HG02885 (cell line): Measurements from ENCODE around the gene SHOX.
"Not testable (repeated sequence)": the region's sequence is repeated elsewhere in the genome, so short reads cannot be mapped to it uniquely, and the experiment has no call there.

ENCODE experiments used
- ATAC-seq: cut with Tn5 transposase; IDR thresholded peaks from one replicate; pipeline ENCODE4 v1.9.1; 2021; ENCODE audit warnings: mild to moderate bottlenecking; ENCODE audit not compliant: unreplicated experiment, poor library complexity

SHOX gene

GRCh38 chrX:619812-620531 is 10.6 kb upstream of the SHOX start:
- ATAC-seq: no peak

DNA sequence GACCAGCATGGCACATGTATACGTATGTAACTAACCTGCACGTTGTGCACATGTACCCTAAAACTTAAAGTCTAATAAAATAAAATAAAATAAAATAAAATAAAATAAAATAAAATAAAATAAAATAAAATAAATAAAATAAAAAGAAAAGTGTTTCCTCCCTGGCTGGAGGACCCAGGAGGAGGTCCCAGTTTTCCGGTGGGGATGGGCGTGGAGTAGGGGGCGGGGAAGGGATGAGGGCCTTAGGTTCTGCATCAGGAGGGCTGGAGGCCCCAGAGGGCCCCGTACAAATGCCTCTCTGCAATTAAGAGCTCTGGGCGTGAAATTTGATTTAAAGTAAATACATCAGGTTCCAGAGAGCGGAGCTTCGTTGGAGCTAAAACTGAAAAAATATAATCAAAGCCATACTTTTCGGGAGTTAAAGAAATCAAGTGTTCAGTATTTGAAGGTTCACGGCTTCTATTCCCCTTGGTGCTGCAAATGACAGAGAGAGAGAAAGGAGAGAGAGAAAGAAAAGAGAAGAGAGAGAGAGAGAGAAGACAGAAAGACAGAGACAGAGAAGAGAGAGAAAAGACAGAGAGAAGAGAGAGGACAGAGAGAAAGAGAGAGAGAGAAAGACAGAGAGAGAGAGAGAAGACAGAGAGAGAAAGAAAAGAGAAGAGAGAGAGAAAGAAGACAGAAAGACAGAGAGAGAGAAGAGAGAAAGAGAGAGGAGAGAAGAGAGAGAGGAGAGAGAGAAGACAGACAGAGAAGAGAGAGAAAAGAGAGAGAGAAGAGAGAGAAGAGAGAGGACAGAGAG is 8.7 kb upstream of the SHOX start:
- ATAC-seq: no peak

- not testable (repeated sequence) for ATAC-seq
These were observed 7.8 kb upstream of the SHOX start for GRCh38 chrX:622802-623201.

- ATAC-seq: no peak
These were observed 7.4 kb upstream of the SHOX start for GRCh38 chrX:623268-623598.

DNA sequence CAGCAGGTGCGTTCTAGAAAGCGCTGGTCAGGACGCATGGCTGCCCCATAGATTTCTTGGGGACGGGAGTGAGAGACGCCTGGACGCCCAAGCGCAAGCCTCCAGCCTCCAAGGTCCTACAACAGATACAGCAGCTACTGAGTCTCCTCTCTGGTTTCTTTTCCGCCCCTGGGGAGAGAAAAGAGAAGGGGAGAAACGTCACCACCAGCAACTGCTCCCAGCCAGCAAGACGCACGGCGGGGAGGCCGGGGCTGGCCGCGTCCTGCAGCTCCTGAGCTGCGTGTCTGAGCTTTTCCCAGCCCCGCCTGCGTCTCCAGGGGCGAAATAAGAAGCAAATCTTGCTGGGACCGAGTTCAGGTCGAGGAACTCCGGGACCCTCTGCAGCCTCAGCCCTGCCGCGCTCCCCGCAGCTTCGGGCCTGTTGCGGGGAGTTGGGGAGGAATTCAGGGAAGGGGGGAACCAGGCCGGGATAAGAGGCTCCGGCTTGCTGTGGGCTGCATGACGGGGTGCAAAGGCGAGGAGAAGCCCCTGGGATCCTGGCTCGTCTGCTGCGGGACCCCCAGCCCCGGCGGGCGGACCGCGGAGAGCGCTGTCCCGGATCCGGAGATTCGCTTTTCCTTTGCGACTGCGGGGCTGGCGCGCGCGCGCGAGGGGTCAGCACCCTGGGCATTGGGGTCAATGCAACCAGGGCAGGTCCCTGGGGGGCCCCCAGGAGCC is 6.8 kb upstream of the SHOX start:
- no peak for ATAC-seq

- ATAC-seq: no peak
These were observed 5.4 kb upstream of the SHOX start for GRCh38 chrX:625137-625691.

DNA sequence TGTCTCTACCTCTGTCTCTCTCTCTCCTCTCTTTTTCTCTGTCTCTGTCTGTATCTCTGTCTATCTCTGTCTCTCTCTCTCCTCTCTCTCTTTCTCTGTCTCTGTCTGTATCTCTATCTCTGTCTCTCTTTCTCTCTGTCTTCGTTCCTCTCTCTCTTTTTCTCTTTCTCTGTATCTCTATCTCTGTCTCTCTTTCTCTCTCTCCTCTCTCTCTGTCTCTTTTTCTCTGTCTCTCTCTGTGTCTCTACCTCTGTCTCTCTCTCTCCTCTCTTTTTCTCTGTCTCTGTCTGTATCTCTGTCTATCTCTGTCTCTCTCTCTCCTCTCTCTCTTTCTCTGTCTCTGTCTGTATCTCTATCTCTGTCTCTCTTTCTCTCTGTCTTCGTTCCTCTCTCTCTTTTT is 4.5 kb upstream of the SHOX start:
- ATAC-seq: not testable (repeated sequence)

DNA sequence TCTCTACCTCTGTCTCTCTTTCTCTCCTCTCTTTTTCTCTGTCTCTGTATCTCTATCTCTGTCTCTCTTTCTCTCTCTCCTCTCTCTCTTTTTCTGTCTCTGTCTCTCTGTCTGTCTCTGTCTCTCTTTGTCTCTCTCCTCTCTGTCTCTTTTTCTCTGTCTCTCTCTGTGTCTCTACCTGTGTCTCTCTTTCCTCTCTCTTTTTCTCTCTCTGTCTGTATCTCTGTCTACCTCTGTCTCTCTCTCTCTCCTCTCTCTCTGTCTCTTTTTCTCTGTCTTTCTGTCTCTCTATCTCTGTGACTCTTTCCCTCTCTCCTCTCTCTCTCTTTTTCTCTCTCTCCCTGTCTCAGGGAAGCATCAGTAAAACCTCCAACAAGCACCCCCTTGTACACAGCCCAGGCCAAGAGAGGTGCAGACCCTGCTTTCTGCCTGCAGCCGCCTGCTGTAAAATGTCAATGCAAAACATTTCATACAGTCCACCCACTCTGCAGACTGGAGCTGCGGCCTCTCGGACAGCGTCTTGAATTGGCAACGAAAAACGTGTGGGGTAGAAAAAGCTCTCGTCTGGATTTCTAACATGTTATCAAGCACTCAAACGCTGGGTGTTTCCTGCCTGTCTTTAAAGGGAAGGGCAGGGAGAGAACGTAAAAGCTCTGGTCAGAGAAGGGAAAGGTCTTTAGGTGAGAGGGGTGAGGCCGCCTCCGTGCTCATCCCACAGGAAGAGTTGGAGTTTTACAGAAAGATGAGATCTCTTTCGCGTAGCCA is 3.7 kb upstream of the SHOX start:
- ATAC-seq: no peak

GRCh38 chrX:627510-627981 is 3.0 kb upstream of the SHOX start:
- ATAC-seq: no peak

- no peak for ATAC-seq
These were observed 2.6 kb upstream of the SHOX start for GRCh38 chrX:627995-628394.

DNA sequence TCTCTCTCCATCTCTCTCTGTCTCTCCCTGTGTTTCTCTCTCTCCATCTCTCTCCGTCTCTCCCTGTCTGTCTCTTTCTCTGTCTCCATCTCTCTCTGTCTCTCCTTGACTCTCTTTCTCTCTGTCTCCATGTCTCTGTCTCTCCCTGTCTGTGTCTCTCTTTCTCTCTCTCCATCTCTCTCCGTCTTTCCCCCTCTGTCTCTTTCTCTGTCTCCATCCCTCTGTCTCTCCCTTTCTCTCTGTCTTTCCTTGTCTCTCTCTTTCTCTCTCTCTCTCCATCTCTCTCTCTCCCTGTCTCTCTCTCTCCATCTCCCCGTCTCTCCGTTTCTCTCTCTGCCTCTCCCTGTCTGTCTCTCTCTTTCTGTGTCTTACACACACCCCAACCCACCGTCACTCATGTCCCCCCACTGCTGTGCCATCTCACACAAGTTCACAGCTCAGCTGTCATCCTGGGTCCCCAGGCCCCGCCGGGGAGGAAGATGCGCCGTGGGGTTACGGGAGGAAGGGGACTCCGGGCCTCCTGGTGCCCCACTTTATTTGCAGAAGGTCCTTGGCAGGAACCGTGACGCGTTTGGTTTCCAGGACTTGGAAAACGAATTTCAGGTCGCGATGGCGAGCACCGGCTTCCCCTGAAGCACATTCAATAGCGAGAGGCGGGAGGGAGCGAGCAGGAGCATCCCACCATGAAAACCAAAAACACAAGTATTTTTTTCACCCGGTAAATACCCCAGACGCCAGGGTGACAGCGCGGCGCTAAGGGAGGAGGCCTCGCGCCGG is 1.2 kb upstream of the SHOX start:
- ATAC-seq: no peak

GRCh38 chrX:630007-630611 is 482 bp upstream of the SHOX start:
- no peak for ATAC-seq

GRCh38 chrX:631802-632365 is 1.3 kb downstream of the SHOX start:
- no peak for ATAC-seq

DNA sequence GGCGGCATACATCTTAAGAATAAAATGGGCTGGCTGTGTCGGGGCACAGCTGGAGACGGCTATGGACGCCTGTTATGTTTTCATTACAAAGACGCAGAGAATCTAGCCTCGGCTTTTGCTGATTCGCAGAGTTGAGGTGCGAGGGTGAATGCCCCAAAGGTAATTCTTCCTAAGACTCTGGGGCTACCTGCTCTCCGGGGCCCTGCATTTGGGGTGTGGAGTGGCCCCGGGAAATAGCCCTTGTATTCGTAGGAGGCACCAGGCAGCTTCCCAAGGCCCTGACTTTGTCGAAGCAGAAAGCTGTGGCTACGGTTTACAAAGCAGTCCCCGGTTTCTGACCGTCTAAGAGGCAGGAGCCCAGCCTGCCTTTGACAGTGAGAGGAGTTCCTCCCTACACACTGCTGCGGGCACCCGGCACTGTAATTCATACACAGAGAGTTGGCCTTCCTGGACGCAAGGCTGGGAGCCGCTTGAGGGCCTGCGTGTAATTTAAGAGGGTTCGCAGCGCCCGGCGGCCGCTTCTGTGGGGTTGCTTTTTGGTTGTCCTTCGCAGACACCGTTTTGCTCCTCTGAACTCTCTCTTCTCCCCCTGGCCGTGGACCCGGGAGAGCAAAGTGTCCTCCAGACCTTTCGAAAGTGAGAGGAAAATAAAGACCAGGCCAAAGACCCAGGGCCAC is 1.9 kb downstream of the SHOX start:
- ATAC-seq: no peak

DNA sequence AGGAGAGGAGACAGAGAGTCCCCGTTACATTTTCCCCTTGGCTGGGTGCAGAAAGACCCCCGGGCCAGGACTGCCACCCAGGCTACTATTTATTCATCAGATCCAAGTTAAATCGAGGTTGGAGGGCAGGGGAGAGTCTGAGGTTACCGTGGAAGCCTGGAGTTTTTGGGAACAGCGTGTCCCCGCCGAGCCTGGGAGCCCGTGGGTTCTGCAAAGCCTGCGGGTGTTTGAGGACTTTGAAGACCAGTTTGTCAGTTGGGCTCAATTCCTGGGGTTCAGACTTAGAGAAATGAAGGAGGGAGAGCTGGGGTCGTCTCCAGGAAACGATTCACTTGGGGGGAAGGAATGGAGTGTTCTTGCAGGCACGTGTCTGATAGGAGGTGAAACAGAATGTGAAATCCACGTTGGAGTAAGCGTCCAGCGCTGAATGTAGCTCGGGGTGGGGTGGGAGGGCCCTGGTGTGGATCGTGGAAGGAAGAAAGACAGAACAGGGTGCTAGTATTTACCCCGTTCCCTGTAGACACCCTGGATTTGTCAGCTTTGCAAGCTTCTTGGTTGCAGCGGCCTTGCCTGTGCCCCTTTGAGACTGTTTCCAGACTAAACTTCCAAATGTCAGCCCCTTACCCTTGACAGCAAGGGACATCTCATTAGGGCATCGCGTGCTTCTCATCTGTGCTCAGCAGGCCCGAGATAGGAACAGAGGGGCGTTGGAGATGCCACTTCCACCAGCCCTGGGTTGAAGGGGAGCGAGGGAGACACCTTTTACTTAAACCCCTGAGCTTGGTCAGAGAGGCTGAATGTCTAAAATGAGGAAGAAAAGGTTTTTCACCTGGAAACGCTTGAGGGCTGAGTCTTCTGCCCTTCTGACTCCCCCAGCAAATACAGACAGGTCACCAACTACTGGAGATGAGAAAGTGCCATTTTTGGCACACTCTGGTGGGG is 2.7 kb downstream of the SHOX start:
- no peak for ATAC-seq

DNA sequence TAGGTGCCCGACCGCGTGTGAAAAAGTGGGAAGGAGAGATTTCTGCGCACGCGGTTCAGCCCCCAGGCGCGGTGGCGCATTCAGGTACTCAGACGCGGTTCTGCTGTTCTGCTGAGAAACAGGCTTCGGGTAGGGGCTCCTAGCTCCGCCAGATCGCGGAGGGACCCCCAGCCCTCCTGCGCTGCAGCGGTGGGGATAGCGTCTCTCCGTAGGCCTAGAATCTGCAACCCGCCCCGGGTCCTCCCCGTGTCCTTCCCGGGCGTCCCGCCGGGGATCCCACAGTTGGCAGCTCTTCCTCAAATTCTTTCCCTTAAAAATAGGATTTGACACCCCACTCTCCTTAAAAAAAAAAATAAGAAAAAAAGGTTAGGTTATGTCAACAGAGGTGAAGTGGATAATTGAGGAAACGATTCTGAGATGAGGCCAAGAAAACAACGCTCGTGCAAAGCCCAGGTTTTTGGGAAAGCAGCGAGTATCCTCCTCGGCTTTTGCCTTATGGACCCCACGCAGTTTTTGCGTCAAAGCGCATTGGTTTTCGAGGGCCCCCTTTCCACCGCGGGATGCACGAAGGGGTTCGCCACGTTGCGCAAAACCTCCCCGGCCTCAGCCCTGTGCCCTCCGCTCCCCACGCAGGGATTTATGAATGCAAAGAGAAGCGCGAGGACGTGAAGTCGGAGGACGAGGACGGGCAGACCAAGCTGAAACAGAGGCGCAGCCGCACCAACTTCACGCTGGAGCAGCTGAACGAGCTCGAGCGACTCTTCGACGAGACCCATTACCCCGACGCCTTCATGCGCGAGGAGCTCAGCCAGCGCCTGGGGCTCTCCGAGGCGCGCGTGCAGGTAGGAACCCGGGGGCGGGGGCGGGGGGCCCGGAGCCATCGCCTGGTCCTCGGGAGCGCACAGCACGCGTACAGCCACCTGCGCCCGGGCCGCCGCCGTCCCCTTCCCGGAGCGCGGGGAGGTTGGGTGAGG is 3.7 kb downstream of the SHOX start:
- ATAC-seq: no peak
